Skeletal muscle tissue (tissue), 4 donors: ENCODE measurements around the gene QKI. TPM values are rescaled to one million over a fixed set of nuclear protein-coding genes. Genes with fewer than 3 reads are reported as not detected.

Experiments used
- H3K27ac ChIP-seq: one replicate; pipeline ENCODE4 v1.7.0; 2013; ENCODE audit warnings: mild to moderate bottlenecking, low read depth, low read length, inconsistent platforms
- H3K27me3 ChIP-seq, 3 donors: one replicate each; pipeline ENCODE4 v1.7.0; 2013; ENCODE audit warnings: low read length in 3 of 3; ENCODE audit not compliant: control insufficient read depth in 3 of 3, insufficient read depth in 3 of 3
- H3K36me3 ChIP-seq, 3 donors: one replicate each; pipeline ENCODE4 v1.7.0; 2013; ENCODE audit warnings: low read length in 3 of 3; ENCODE audit not compliant: control insufficient read depth in 3 of 3, insufficient read depth in 3 of 3
- H3K4me1 ChIP-seq, 3 donors: one replicate each; pipeline ENCODE4 v1.7.0; 2013; ENCODE audit warnings: low read length in 3 of 3, mild to moderate bottlenecking in 3 of 3; ENCODE audit not compliant: control insufficient read depth in 3 of 3, insufficient read depth in 3 of 3
- H3K4me3 ChIP-seq, 3 donors: one replicate each; pipeline ENCODE4 v1.7.0; 2013; ENCODE audit warnings: low read length in 3 of 3
- H3K9ac ChIP-seq, 3 donors: one replicate each; pipeline ENCODE4 v1.7.0; 2013; ENCODE audit warnings: low read length in 3 of 3, mild to moderate bottlenecking in 3 of 3, moderate library complexity in 2 of 3, low read depth in 1 of 3
- H3K9me3 ChIP-seq, 3 donors: one replicate each; pipeline ENCODE4 v1.7.0; 2013; ENCODE audit warnings: low read length in 3 of 3; ENCODE audit not compliant: control insufficient read depth in 3 of 3
- total RNA-seq: library from RNA; depleted of rRNA; stranded (reverse); fragments of >200 nt; gene quantifications from one replicate; pipeline ENCODE4 v1.2.3, GENCODE V29; 2014
- donor health status: Osteomylitis.

Gene QKI
- total RNA-seq, 1 donor from 2014 or later, result 274 TPM

- H3K4me1 ChIP-seq, result peaks cover 11 to 41% (median 19%) of the 10 kb centered on the region in 3 donors
- H3K9me3 ChIP-seq, result no peaks in the 10 kb centered on the region
- no peak overlapping the region for H3K27ac ChIP-seq
- no peak overlapping the region for H3K4me3 ChIP-seq
- H3K36me3 ChIP-seq, result no peaks in the 10 kb centered on the region
- no peaks in the 10 kb centered on the region for H3K27me3 ChIP-seq
- H3K9ac ChIP-seq, result peak overlapping the region in 1 of 3 donors; percentile 2
These were observed 32.0 kb downstream of the QKI start for GRCh38 chr6:163446549-163446948.

- Histone ChIP-seq H3K36me3 (no peaks in the 10 kb centered on the region), H3K4me1 (peaks cover 4 to 29% (median 15%) of the 10 kb centered on the region in 3 donors), H3K9me3 (no peaks in the 10 kb centered on the region), H3K9ac (no peak overlapping the region), H3K27me3 (no peaks in the 10 kb centered on the region), H3K27ac (peak overlapping the region; percentile 10), H3K4me3 (no peak overlapping the region)
These were observed 34.6 kb downstream of the QKI start for GRCh38 chr6:163449076-163449475.

GRCh38 chr6:163454425-163454824 lies 39.9 kb downstream of the QKI start:
- Histone ChIP-seq H3K4me3 (no peak overlapping the region), H3K36me3 (peaks cover 0 to 6% (median 2%) of the 10 kb centered on the region in 3 donors), H3K4me1 (peaks cover 41 to 53% (median 41%) of the 10 kb centered on the region in 3 donors), H3K9me3 (no peaks in the 10 kb centered on the region), H3K27ac (no peak overlapping the region), H3K9ac (no peak overlapping the region), H3K27me3 (no peaks in the 10 kb centered on the region)

- H3K36me3 ChIP-seq, result peaks cover 0 to 6% (median 2%) of the 10 kb centered on the region in 3 donors
- H3K4me1 ChIP-seq, result peaks cover 49 to 55% (median 51%) of the 10 kb centered on the region in 3 donors
- H3K27me3 ChIP-seq, result no peaks in the 10 kb centered on the region
- H3K9ac ChIP-seq, result no peak overlapping the region
- no peak overlapping the region for H3K27ac ChIP-seq
- no peaks in the 10 kb centered on the region for H3K9me3 ChIP-seq
- no peak overlapping the region for H3K4me3 ChIP-seq
These were observed 41.0 kb downstream of the QKI start for GRCh38 chr6:163455552-163455951.

- Histone ChIP-seq H3K4me1 (peaks cover 46 to 54% (median 53%) of the 10 kb centered on the region in 3 donors), H3K27ac (peak overlapping the region; percentile 19), H3K4me3 (no peak overlapping the region), H3K9ac (peak overlapping the region in 1 of 3 donors; percentile 0), H3K36me3 (peaks cover 0 to 6% (median 2%) of the 10 kb centered on the region in 3 donors), H3K9me3 (no peaks in the 10 kb centered on the region), H3K27me3 (no peaks in the 10 kb centered on the region)
These were observed 43.4 kb downstream of the QKI start for GRCh38 chr6:163457637-163458561.

- peak overlapping the region in 2 of 3 donors; percentile 24 to 30 for H3K4me3 ChIP-seq
- H3K27me3 ChIP-seq, result no peaks in the 10 kb centered on the region
- H3K36me3 ChIP-seq, result peaks cover 0 to 6% (median 2%) of the 10 kb centered on the region in 3 donors
- peaks cover 49 to 54% (median 53%) of the 10 kb centered on the region in 3 donors for H3K4me1 ChIP-seq
- no peak overlapping the region for H3K27ac ChIP-seq
- H3K9ac ChIP-seq, result no peak overlapping the region
- H3K9me3 ChIP-seq, result no peaks in the 10 kb centered on the region
These were observed 44.5 kb downstream of the QKI start for GRCh38 chr6:163459007-163459406.

GRCh38 chr6:163459536-163459935 lies 45.0 kb downstream of the QKI start:
- Histone ChIP-seq H3K4me1 (peaks cover 49 to 53% (median 50%) of the 10 kb centered on the region in 3 donors), H3K9ac (no peak overlapping the region), H3K27ac (no peak overlapping the region), H3K4me3 (peak overlapping the region in 1 of 3 donors; percentile 30), H3K27me3 (no peaks in the 10 kb centered on the region), H3K9me3 (no peaks in the 10 kb centered on the region), H3K36me3 (peaks cover 0 to 6% (median 2%) of the 10 kb centered on the region in 3 donors)

GRCh38 chr6:163460307-163460782 lies 45.8 kb downstream of the QKI start:
- Histone ChIP-seq H3K9ac (peak overlapping the region in 1 of 3 donors; percentile 14), H3K27me3 (no peaks in the 10 kb centered on the region), H3K4me3 (peak overlapping the region; percentile 36 to 73 (median 46)), H3K36me3 (peaks cover 0 to 6% (median 2%) of the 10 kb centered on the region in 3 donors), H3K27ac (peak overlapping the region; percentile 42), H3K9me3 (no peaks in the 10 kb centered on the region), H3K4me1 (peaks cover 48 to 53% (median 53%) of the 10 kb centered on the region in 3 donors)

GRCh38 chr6:163461696-163462095 lies 47.2 kb downstream of the QKI start:
- H3K9me3 ChIP-seq, result no peaks in the 10 kb centered on the region
- peaks cover 0 to 4% (median 2%) of the 10 kb centered on the region in 3 donors for H3K36me3 ChIP-seq
- H3K27me3 ChIP-seq, result no peaks in the 10 kb centered on the region
- H3K27ac ChIP-seq, result no peak overlapping the region
- H3K4me3 ChIP-seq, result no peak overlapping the region
- H3K9ac ChIP-seq, result peak overlapping the region in 1 of 3 donors; percentile 22
- peaks cover 35 to 46% (median 41%) of the 10 kb centered on the region in 3 donors for H3K4me1 ChIP-seq

- H3K27ac ChIP-seq, result no peak overlapping the region
- H3K9ac ChIP-seq, result no peak overlapping the region
- no peaks in the 10 kb centered on the region for H3K36me3 ChIP-seq
- H3K4me1 ChIP-seq, result peaks cover 25 to 37% (median 26%) of the 10 kb centered on the region in 3 donors
- no peaks in the 10 kb centered on the region for H3K9me3 ChIP-seq
- no peak overlapping the region for H3K4me3 ChIP-seq
- no peaks in the 10 kb centered on the region for H3K27me3 ChIP-seq
These were observed 48.7 kb downstream of the QKI start for GRCh38 chr6:163463180-163463579.
